Activated naive CD4-positive, alpha-beta T cell treated with anti-CD3 and anti-CD28 coated beads, Interleukin-2, amount 10 ng/mL, durations not matched to agents 7 days and 5 days (primary cell): ENCODE measurements around the gene CCR1.

Source experiments
- CTCF ChIA-PET: fragments of 350-600 bp; sonication (Branson Sonifier 250); formaldehyde crosslinking; loops from one replicate; lab custom pipeline; 2021; ENCODE audit warnings: antibody characterized with exemption; lab: Charles Lee
- DNase-seq: peaks from one replicate; pipeline ENCODE4 v3.0.0-alpha.2; 2020
- H3K27ac Mint-ChIP-seq: one replicate; pipeline ENCODE4 v1.8.0; 2021; ENCODE audit warnings: mild to moderate bottlenecking, moderate library complexity, mixed read lengths
- H3K27me3 Mint-ChIP-seq: one replicate; pipeline ENCODE4 v1.8.0; 2021; ENCODE audit warnings: mild to moderate bottlenecking, mixed read lengths
- H3K36me3 Mint-ChIP-seq: one replicate; pipeline ENCODE4 v1.8.0; 2021; ENCODE audit warnings: mixed read lengths
- H3K4me1 Mint-ChIP-seq: one replicate; pipeline ENCODE4 v1.8.0; 2021; ENCODE audit warnings: mixed read lengths
- H3K4me3 Mint-ChIP-seq: one replicate; pipeline ENCODE4 v1.8.0; 2021; ENCODE audit warnings: mild to moderate bottlenecking, moderate library complexity, mixed read lengths
- H3K9me3 Mint-ChIP-seq: one replicate; pipeline ENCODE4 v1.8.0; 2021; ENCODE audit warnings: mixed read lengths

CCR1 gene

GRCh38 chr3:46205286-46205960 lies 2.7 kb downstream of the CCR1 start:
- no peak overlapping the region for H3K4me3 Mint-ChIP-seq
- no peak overlapping the region for H3K27ac Mint-ChIP-seq
- no peaks in the 10 kb centered on the region for H3K9me3 Mint-ChIP-seq
- H3K4me1 Mint-ChIP-seq = peaks cover 50% of the 10 kb centered on the region
- CTCF ChIA-PET = interaction anchor here (1.6 to 7.0 kb wide), 2 partner anchors 11 to 164 kb away, joined by 3 to 94 read pairs; partner anchors contain the start of gene CCR5
- no peak for DNase-seq
- peaks cover 17% of the 10 kb centered on the region for H3K36me3 Mint-ChIP-seq
- H3K27me3 Mint-ChIP-seq = peaks cover 20% of the 10 kb centered on the region

GRCh38 chr3:46203681-46204080 lies 4.4 kb downstream of the CCR1 start:
- no peak for DNase-seq
- Mint-ChIP-seq H3K4me3 (no peak overlapping the region), H3K27me3 (peaks cover 26% of the 10 kb centered on the region), H3K4me1 (peaks cover 36% of the 10 kb centered on the region), H3K27ac (no peak overlapping the region), H3K36me3 (peaks cover 17% of the 10 kb centered on the region), H3K9me3 (no peaks in the 10 kb centered on the region)
- CTCF ChIA-PET = no interaction called here

GRCh38 chr3:46202535-46202934 lies 5.6 kb downstream of the CCR1 start:
- no peak overlapping the region for H3K27ac Mint-ChIP-seq
- H3K9me3 Mint-ChIP-seq = no peaks in the 10 kb centered on the region
- H3K36me3 Mint-ChIP-seq = peaks cover 14% of the 10 kb centered on the region
- CTCF ChIA-PET = no interaction called here
- H3K4me3 Mint-ChIP-seq = no peak overlapping the region
- peaks cover 26% of the 10 kb centered on the region for H3K27me3 Mint-ChIP-seq
- H3K4me1 Mint-ChIP-seq = peaks cover 25% of the 10 kb centered on the region
- no peak for DNase-seq

GRCh38 chr3:46200790-46201189 lies 7.3 kb downstream of the CCR1 start:
- CTCF ChIA-PET = interaction anchor here (0.9 kb wide), 1 partner anchor 124 kb away, joined by 3 read pairs; no protein-coding TSS in a partner anchor
- Mint-ChIP-seq H3K36me3 (peaks cover 11% of the 10 kb centered on the region), H3K27ac (no peak overlapping the region), H3K27me3 (peaks cover 26% of the 10 kb centered on the region), H3K4me1 (peaks cover 10% of the 10 kb centered on the region), H3K9me3 (peaks cover 2% of the 10 kb centered on the region), H3K4me3 (no peak overlapping the region)
- DNase-seq = no peak

- no peak overlapping the region for H3K27ac Mint-ChIP-seq
- DNase-seq = no peak
- peaks cover 11% of the 10 kb centered on the region for H3K36me3 Mint-ChIP-seq
- peaks cover 4% of the 10 kb centered on the region for H3K4me1 Mint-ChIP-seq
- CTCF ChIA-PET = no interaction called here
- peaks cover 25% of the 10 kb centered on the region for H3K27me3 Mint-ChIP-seq
- no peak overlapping the region for H3K4me3 Mint-ChIP-seq
- H3K9me3 Mint-ChIP-seq = peaks cover 4% of the 10 kb centered on the region
Measured at GRCh38 chr3:46200211-46200610, 7.9 kb downstream of the CCR1 start.

GRCh38 chr3:46196261-46196957 lies 11.7 kb downstream of the CCR1 start:
- no peak for DNase-seq
- CTCF ChIA-PET = interaction anchor here (1.3 kb wide), 1 partner anchor 12 kb away, joined by 4 read pairs; the partner anchor contains the start of gene CCR1
- Mint-ChIP-seq H3K27ac (no peak overlapping the region), H3K4me1 (no peaks in the 10 kb centered on the region), H3K27me3 (peaks cover 25% of the 10 kb centered on the region), H3K36me3 (no peaks in the 10 kb centered on the region), H3K4me3 (no peak overlapping the region), H3K9me3 (peaks cover 23% of the 10 kb centered on the region)

GRCh38 chr3:46194868-46195553 lies 13.1 kb downstream of the CCR1 start:
- H3K9me3 Mint-ChIP-seq = peaks cover 23% of the 10 kb centered on the region
- H3K27me3 Mint-ChIP-seq = peaks cover 23% of the 10 kb centered on the region
- no peaks in the 10 kb centered on the region for H3K36me3 Mint-ChIP-seq
- no peak overlapping the region for H3K4me3 Mint-ChIP-seq
- DNase-seq = no peak
- no peak overlapping the region for H3K27ac Mint-ChIP-seq
- no peaks in the 10 kb centered on the region for H3K4me1 Mint-ChIP-seq
- CTCF ChIA-PET = no interaction called here

- no peak overlapping the region for H3K27ac Mint-ChIP-seq
- CTCF ChIA-PET = interaction anchor here (1.0 kb wide), 1 partner anchor 15 kb away, joined by 3 read pairs; the partner anchor contains the start of gene CCR1
Measured at GRCh38 chr3:46193436-46193835, 14.7 kb downstream of the CCR1 start.

GRCh38 chr3:46192939-46193338 lies 15.2 kb downstream of the CCR1 start:
- CTCF ChIA-PET = interaction anchor here (1.0 kb wide), 1 partner anchor 15 kb away, joined by 3 read pairs; the partner anchor contains the start of gene CCR1
- Mint-ChIP-seq H3K9me3 (peaks cover 23% of the 10 kb centered on the region), H3K4me3 (no peak overlapping the region), H3K27ac (no peak overlapping the region), H3K36me3 (no peaks in the 10 kb centered on the region), H3K27me3 (peaks cover 21% of the 10 kb centered on the region), H3K4me1 (peaks cover 4% of the 10 kb centered on the region)
- DNase-seq = no peak

More at GRCh38 chr3:46193436-46193835, 14.7 kb downstream of the CCR1 start:
- no peak for DNase-seq
- peaks cover 19% of the 10 kb centered on the region for H3K27me3 Mint-ChIP-seq
- no peaks in the 10 kb centered on the region for H3K4me1 Mint-ChIP-seq
- H3K36me3 Mint-ChIP-seq = no peaks in the 10 kb centered on the region
- no peak overlapping the region for H3K4me3 Mint-ChIP-seq
- peaks cover 23% of the 10 kb centered on the region for H3K9me3 Mint-ChIP-seq

- Mint-ChIP-seq H3K36me3 (no peaks in the 10 kb centered on the region), H3K27ac (no peak overlapping the region), H3K4me3 (no peak overlapping the region), H3K27me3 (peaks cover 23% of the 10 kb centered on the region), H3K9me3 (peaks cover 20% of the 10 kb centered on the region), H3K4me1 (peaks cover 16% of the 10 kb centered on the region)
- CTCF ChIA-PET = interaction anchor here (0.7 kb wide), 1 partner anchor 114 kb away, joined by 3 read pairs; no protein-coding TSS in a partner anchor
- no peak for DNase-seq
Measured at GRCh38 chr3:46191730-46192129, 16.4 kb downstream of the CCR1 start.

- CTCF ChIA-PET = no interaction called here
- peaks cover 18% of the 10 kb centered on the region for H3K4me1 Mint-ChIP-seq
- H3K4me3 Mint-ChIP-seq = no peak overlapping the region
- DNase-seq = no peak
- no peaks in the 10 kb centered on the region for H3K36me3 Mint-ChIP-seq
- H3K27me3 Mint-ChIP-seq = peaks cover 20% of the 10 kb centered on the region
- H3K27ac Mint-ChIP-seq = no peak overlapping the region
- H3K9me3 Mint-ChIP-seq = peaks cover 8% of the 10 kb centered on the region
Measured at GRCh38 chr3:46188708-46189107, 19.4 kb downstream of the CCR1 start.

- CTCF ChIA-PET = interaction anchor here (0.6 kb wide), 1 partner anchor 184 kb away, joined by 3 read pairs; no protein-coding TSS in a partner anchor
- Mint-ChIP-seq H3K36me3 (no peaks in the 10 kb centered on the region), H3K27me3 (peaks cover 21% of the 10 kb centered on the region), H3K4me1 (peaks cover 18% of the 10 kb centered on the region), H3K9me3 (peaks cover 1% of the 10 kb centered on the region), H3K27ac (no peak overlapping the region), H3K4me3 (no peak overlapping the region)
- DNase-seq = no peak
Measured at GRCh38 chr3:46187876-46188275, 20.2 kb downstream of the CCR1 start.

GRCh38 chr3:46187341-46187700 lies 20.8 kb downstream of the CCR1 start:
- CTCF ChIA-PET = interaction anchor here (0.6 kb wide), 2 partner anchors 185 to 258 kb away, joined by 3 read pairs; no protein-coding TSS in a partner anchor
- peaks cover 18% of the 10 kb centered on the region for H3K4me1 Mint-ChIP-seq
- DNase-seq = no peak
- no peak overlapping the region for H3K4me3 Mint-ChIP-seq
- peaks cover 26% of the 10 kb centered on the region for H3K27me3 Mint-ChIP-seq
- H3K36me3 Mint-ChIP-seq = no peaks in the 10 kb centered on the region
- peaks cover 2% of the 10 kb centered on the region for H3K9me3 Mint-ChIP-seq
- no peak overlapping the region for H3K27ac Mint-ChIP-seq
